CD4-positive, alpha-beta T cell treated with Interleukin-15 for 1 hour (primary cell): ENCODE results near the gene IFNG.
A peak's percentile ranks its signal among the peaks of the same experiment; 100 is the strongest.
"Not testable (repeated sequence)": the region's sequence is repeated elsewhere in the genome, so short reads cannot be mapped to it uniquely, and the experiment has no call there.

ENCODE experiments used
- DNase-seq: peaks from one replicate; pipeline ENCODE4 v3.0.0-alpha.2; 2020

Gene IFNG

GRCh38 chr12:68159681-68160304, at the start of gene IFNG:
Gene IFNG (minus strand): TSS chr12:68159740. CDS start chr12:68159615, 125 bp downstream.
- peak; percentile 20 for DNase-seq

GRCh38 chr12:68209048-68209728, 49.6 kb upstream of the IFNG start:
- DNase-seq = not testable (repeated sequence)

- no peak for DNase-seq
These were observed 47.7 kb upstream of the IFNG start for GRCh38 chr12:68207276-68207675.

GRCh38 chr12:68206446-68206845, 46.9 kb upstream of the IFNG start:
- no peak for DNase-seq

GRCh38 chr12:68203460-68203875, 43.9 kb upstream of the IFNG start:
- DNase-seq = no peak

GRCh38 chr12:68200854-68201253, 41.3 kb upstream of the IFNG start:
- no peak for DNase-seq

GRCh38 chr12:68199127-68199526, 39.6 kb upstream of the IFNG start:
- DNase-seq = no peak

GRCh38 chr12:68198507-68199086, 39.1 kb upstream of the IFNG start:
- DNase-seq = no peak

GRCh38 chr12:68190301-68190700, 30.8 kb upstream of the IFNG start:
- DNase-seq = no peak

- DNase-seq = peak; percentile 27
These were observed 30.3 kb upstream of the IFNG start for GRCh38 chr12:68189821-68190242.

- DNase-seq = no peak
These were observed 26.1 kb upstream of the IFNG start for GRCh38 chr12:68185598-68185997.

GRCh38 chr12:68180792-68181744, 21.5 kb upstream of the IFNG start:
- peak; percentile 43 for DNase-seq

- no peak for DNase-seq
These were observed 19.4 kb upstream of the IFNG start for GRCh38 chr12:68178774-68179439.

- DNase-seq = no peak
These were observed 18.6 kb upstream of the IFNG start for GRCh38 chr12:68178184-68178583.

GRCh38 chr12:68177562-68177961, 18.0 kb upstream of the IFNG start:
- DNase-seq = no peak

- DNase-seq = no peak
These were observed 16.7 kb upstream of the IFNG start for GRCh38 chr12:68176257-68176656.

GRCh38 chr12:68175557-68176061, 16.1 kb upstream of the IFNG start:
- peak; percentile 67 for DNase-seq

- not testable (repeated sequence) for DNase-seq
These were observed 15.2 kb upstream of the IFNG start for GRCh38 chr12:68174761-68175160.

GRCh38 chr12:68173792-68174191, 14.3 kb upstream of the IFNG start:
- DNase-seq = no peak

- no peak for DNase-seq
These were observed 11.2 kb upstream of the IFNG start for GRCh38 chr12:68170726-68171125.

- no peak for DNase-seq
These were observed 9.8 kb upstream of the IFNG start for GRCh38 chr12:68169213-68169889.
